A673 (cell line): ENCODE results near the gene TMEM196. TPM values are rescaled to one million over a fixed set of nuclear protein-coding genes. Genes with fewer than 3 reads are reported as not detected.
A peak's percentile ranks its signal among the peaks of the same experiment; 100 is the strongest.

Experiments
- BruUV-seq: library from RNA; stranded (reverse); fragments of 400-500 nt; replicated peaks from 2 replicates; lab custom pipeline; 2021; lab: Mats Ljungman, UMichigan
- CTCF ChIA-PET: fragments of 300-600 bp; sonication (Branson Sonifier 250); formaldehyde crosslinking; loops from one replicate; lab custom pipeline; 2022; ENCODE audit warnings: antibody characterized with exemption; lab: Charles Lee
- POLR2A ChIA-PET: fragments of 300-600 bp; sonication (Branson Sonifier 250); formaldehyde crosslinking; loops from one replicate; lab custom pipeline; 2022; ENCODE audit warnings: antibody characterized with exemption; ENCODE audit not compliant: low non-redundant PET; lab: Charles Lee
- DNase-seq: peaks from one replicate; pipeline ENCODE4 v3.0.0-alpha.2; 2015; ENCODE audit warnings: low spot score
- H3K27ac ChIP-seq: fragments of 200-600 bp; sonication (generic); 2 replicates; pipeline ENCODE4 v1.5.1; 2016; ENCODE audit warnings: mixed run types, low read depth, mild to moderate bottlenecking, mixed read lengths, antibody characterized with exemption, low read length; ENCODE audit not compliant: poor library complexity, severe bottlenecking
- H3K27me3 ChIP-seq: fragments of 200-600 bp; sonication (generic); replicated peaks from 2 replicates; pipeline ENCODE4 v1.6.1; 2017; ENCODE audit warnings: mixed run types, low read depth, mild to moderate bottlenecking, mixed read lengths, antibody characterized with exemption, low read length; ENCODE audit not compliant: insufficient read depth, poor library complexity
- H3K36me3 ChIP-seq: fragments of 200-600 bp; sonication (generic); 2 replicates; pipeline ENCODE4 v1.6.1; 2016; ENCODE audit warnings: mixed run types, mild to moderate bottlenecking, mixed read lengths, antibody characterized with exemption, low read length; ENCODE audit not compliant: insufficient read depth, poor library complexity, severe bottlenecking
- H3K4me1 ChIP-seq: fragments of 200-600 bp; sonication (generic); 2 replicates; pipeline ENCODE4 v1.6.1; 2017; ENCODE audit warnings: mixed run types, mild to moderate bottlenecking, mixed read lengths, antibody characterized with exemption, low read length; ENCODE audit not compliant: insufficient read depth, poor library complexity, severe bottlenecking
- H3K4me3 ChIP-seq: fragments of 200-600 bp; sonication (generic); 2 replicates; pipeline ENCODE4 v1.5.1; 2016; ENCODE audit warnings: low read depth, mixed run types, mild to moderate bottlenecking, mixed read lengths, low read length; ENCODE audit not compliant: poor library complexity, severe bottlenecking
- H3K9me3 ChIP-seq: fragments of 200-600 bp; sonication (generic); 2 replicates; pipeline ENCODE4 v1.6.1; 2016; ENCODE audit warnings: mixed run types, low read depth, mild to moderate bottlenecking, mixed read lengths, antibody characterized with exemption, low read length; ENCODE audit not compliant: poor library complexity, severe bottlenecking
- CTCF ChIP-seq: fragments of 300-800, 200-600 bp; sonication (generic); conservative IDR thresholded peaks from 2 replicates; pipeline ENCODE4 v1.5.1; 2017; ENCODE audit warnings: low read depth, mild to moderate bottlenecking, antibody characterized with exemption, low read length, moderate library complexity, mixed read lengths
- EZH2 ChIP-seq: fragments of 200-600 bp; sonication (generic); IDR thresholded peaks from 2 replicates; pipeline ENCODE4 v1.6.1; 2017; ENCODE audit warnings: borderline replicate concordance, low read depth, mild to moderate bottlenecking, mixed read lengths, antibody characterized with exemption, low read length; ENCODE audit not compliant: poor library complexity, severe bottlenecking
- intact Hi-C: fragments of 100-400 bp; cut with micrococcal nuclease; formaldehyde crosslinking; loops from one replicate; pipeline ENCODE4 v1.10.0; 2022; ENCODE audit not compliant: unreplicated experiment
- total RNA-seq: library from RNA; stranded (reverse); gene quantifications from 2 replicates; pipeline ENCODE4 v1.2.3, GENCODE V29; 2021

The TMEM196 gene
- total RNA-seq, 1 experiment from 2014 or later, result not detected

GRCh38 chr7:19715499-19715898 is 57.9 kb downstream of the TMEM196 start:
- CTCF ChIA-PET, result no interaction called here
- H3K27ac ChIP-seq, result no peak overlapping the region
- H3K27me3 ChIP-seq, result peaks cover 12% of the 10 kb centered on the region
- H3K4me3 ChIP-seq, result no peak overlapping the region
- H3K9me3 ChIP-seq, result no peaks in the 10 kb centered on the region
- no peak for TF ChIP-seq EZH2
- TF ChIP-seq CTCF, result no peak
- POLR2A ChIA-PET, result interaction anchor here (0.7 kb wide), 1 partner anchor 15 kb away, joined by 3 read pairs; no protein-coding TSS in a partner anchor
- intact Hi-C loops, result no loop called here
- H3K36me3 ChIP-seq, result no peaks in the 10 kb centered on the region
- BruUV-seq, result no TSS peak
- no peaks in the 10 kb centered on the region for H3K4me1 ChIP-seq
- no peak for DNase-seq

- Histone ChIP-seq H3K4me1 (no peaks in the 10 kb centered on the region), H3K27me3 (peaks cover 4% of the 10 kb centered on the region), H3K9me3 (no peaks in the 10 kb centered on the region), H3K36me3 (no peaks in the 10 kb centered on the region), H3K27ac (no peak overlapping the region), H3K4me3 (no peak overlapping the region)
- no TSS peak for BruUV-seq
- DNase-seq, result peak; percentile 64
- ChIA-PET CTCF (interaction anchor here (0.6 to 1.7 kb wide), 8 partner anchors 13 to 1541 kb away, joined by 3 to 28 read pairs (median 3); no protein-coding TSS in a partner anchor), POLR2A (no interaction called here)
- intact Hi-C loops, result loop anchor here (1.0 kb wide), 1 partner anchor 885 kb away; no protein-coding TSS in a partner anchor
- peak; percentile 64 for TF ChIP-seq CTCF
- TF ChIP-seq EZH2, result no peak
These were observed 59.7 kb downstream of the TMEM196 start for GRCh38 chr7:19713676-19714075.

- DNase-seq, result no peak
- ChIA-PET CTCF (interaction anchor here (0.5 to 1.4 kb wide), 3 partner anchors 31 to 889 kb away, joined by 3 to 5 read pairs (median 3); no protein-coding TSS in a partner anchor), POLR2A (no interaction called here)
- intact Hi-C loops, result no loop called here
- TF ChIP-seq CTCF (peak; percentile 1; the same call in 1 of the 2 replicates), EZH2 (no peak)
- H3K4me3 ChIP-seq, result peak overlapping the region; percentile 88
- H3K9me3 ChIP-seq, result no peaks in the 10 kb centered on the region
- H3K4me1 ChIP-seq, result peaks cover 5% of the 10 kb centered on the region
- no peaks in the 10 kb centered on the region for H3K27me3 ChIP-seq
- no TSS peak for BruUV-seq
- no peak overlapping the region for H3K27ac ChIP-seq
- no peaks in the 10 kb centered on the region for H3K36me3 ChIP-seq
These were observed 64.2 kb downstream of the TMEM196 start for GRCh38 chr7:19709249-19709578.
